Uterus (tissue), 2 donors: ENCODE data around the gene ATP13A3.

Experiments used
- CTCF ChIP-seq, 4 experiments: fragments of 200-600 bp in 2 of 4; fragments of 450-650 bp in 2 of 4; sonication (generic) in 2 of 4; IDR thresholded peaks; one replicate each; pipeline ENCODE4 v1.5.1; 2016 to 2019; ENCODE audit warnings: antibody characterized with exemption in 4 of 4, mild to moderate bottlenecking in 2 of 4, moderate library complexity in 1 of 4
- POLR2A ChIP-seq, 2 donors: fragments of 450-650 bp; IDR thresholded peaks; one replicate each; pipeline ENCODE4 v1.6.1; 2016; ENCODE audit warnings: antibody characterized with exemption in 2 of 2, mild to moderate bottlenecking in 1 of 2, moderate library complexity in 1 of 2

GRCh38 chr3:194424373-194424772 lies 62.4 kb downstream of the ATP13A3 start:
- no peak for TF ChIP-seq CTCF (IDR thresholded peaks at IDR 0.05)
- TF ChIP-seq POLR2A (IDR thresholded peaks at IDR 0.05) = no peak
